Right lobe of liver (tissue), 6 donors: ENCODE measurements around the gene PTPRT. TPM values are rescaled to one million over a fixed set of nuclear protein-coding genes. Genes with fewer than 3 reads are reported as not detected.

Experiments
- ATAC-seq, 4 donors: fragments of 200-7000 bp; cut with Tn5 transposase; one replicate each; pipeline ENCODE4 v1.9.1; 2020; ENCODE audit warnings: mild to moderate bottlenecking in 4 of 4, moderate library complexity in 4 of 4
- DNase-seq, 3 donors: peaks; one replicate each; pipeline ENCODE4 v3.0.0-alpha.2; 2020
- H3K27ac ChIP-seq, 3 donors: fragments of 200-600 bp; one replicate each; pipeline ENCODE4 v1.8.0; 2022
- H3K27me3 ChIP-seq, 2 donors: fragments of 200-600 bp; one replicate each; pipeline ENCODE4 v1.8.0; 2022
- H3K36me3 ChIP-seq, 4 donors: fragments of 200-600 bp; sonication (generic) in 1 of 4; one replicate each; pipeline versions ENCODE4 v1.5.1 to v1.8.0; 2017 to 2022; ENCODE audit warnings: control low read depth in 1 of 4
- H3K4me1 ChIP-seq, 4 donors: fragments of 200-600 bp; sonication (generic) in 1 of 4; one replicate each; pipeline versions ENCODE4 v1.5.1 to v1.8.0; 2017 to 2022; ENCODE audit warnings: control low read depth in 1 of 4
- H3K4me3 ChIP-seq, 3 donors: fragments of 200-600 bp; one replicate each; pipeline ENCODE4 v1.8.0; 2022
- H3K9me3 ChIP-seq, 4 donors: fragments of 200-600 bp; sonication (generic) in 1 of 4; one replicate each; pipeline versions ENCODE4 v1.5.1 to v1.8.0; 2017 to 2022; ENCODE audit warnings: control low read depth in 1 of 4
- POLR2A ChIP-seq: fragments of 450-650 bp; IDR thresholded peaks from one replicate; pipeline ENCODE4 v1.6.1; 2017; ENCODE audit warnings: antibody characterized with exemption, mild to moderate bottlenecking
- WGBS: methylation state at CpG from one replicate; pipeline ENCODE4 v1.1.6; 2018; ENCODE audit warnings: low coverage, low lambda C conversion rate; ENCODE audit not compliant: insufficient coverage; ENCODE audit errors: missing lambda C conversion rate; 5-methylcytosine and 5-hydroxymethylcytosine counted together
- intact Hi-C, 2 donors: fragments of 100-400 bp; cut with DNase I; formaldehyde crosslinking; loops; one replicate each; pipeline versions ENCODE4 v1.11.2 to v1.14.1; 2022
- total RNA-seq, 6 experiments: library from RNA; depleted of rRNA in 2 of 6; stranded (reverse); fragments of >200 nt in 2 of 6; fragmentation: NEBNext Ultra II Directional in 3 of 6; extraction: Animal tissue kit (Norgen Biotek cat#: 25700) in 3 of 6; gene quantifications; one replicate each; pipeline versions ENCODE4 v1.1.0 to v1.2.4, GENCODE V29; 2016 to 2023
- TF ChIP-seq, protein P1 (sequence below), 4 donors: fragments of 200-600 bp in 3 of 4; fragments of 450-650 bp in 1 of 4; IDR thresholded peaks; one replicate each; pipeline versions ENCODE4 v1.5.1 to v1.8.0; 2016 to 2022; ENCODE audit warnings: antibody characterized with exemption in 4 of 4, mild to moderate bottlenecking in 2 of 4
- donor health status: DM: no; HTN: yes; CAD: no.
- donor health status: DM: no; HTN: no; CAD: no.
- donor health status: DM: no; HTN: no; CAD: no.
- donor health status: DM: no; HTN: yes; CAD: no.
- donor health status: DM: no; HTN: yes; CAD: no.

PTPRT gene
- total RNA-seq, 6 experiments from 2014 or later: 0.18 to 1.0 (median 0.51) TPM

DNA sequence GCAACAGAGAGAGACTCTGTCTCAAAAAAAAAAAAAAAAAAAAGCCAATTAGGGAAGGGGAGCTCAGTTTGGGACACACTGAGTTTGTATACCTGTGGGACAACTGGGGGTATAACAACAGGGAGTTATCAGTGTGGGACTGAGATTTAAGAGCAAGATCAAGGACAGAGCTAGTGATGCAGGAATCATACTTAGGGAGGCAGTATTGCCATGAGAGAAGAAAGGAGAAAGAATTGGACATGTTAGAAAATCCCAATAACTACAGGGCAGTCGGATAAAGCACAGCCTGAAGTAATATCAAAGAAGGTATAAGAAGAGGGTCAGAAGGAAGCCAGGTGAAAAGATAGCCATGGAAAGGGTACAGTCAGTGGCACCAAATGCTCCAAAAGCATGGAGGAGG is 121.2 kb downstream of the PTPRT start:
- no peak for DNase-seq
- H3K9me3 ChIP-seq: no peaks in the 10 kb centered on the region
- no peaks in the 10 kb centered on the region for H3K27me3 ChIP-seq
- TF ChIP-seq, protein P1, sequence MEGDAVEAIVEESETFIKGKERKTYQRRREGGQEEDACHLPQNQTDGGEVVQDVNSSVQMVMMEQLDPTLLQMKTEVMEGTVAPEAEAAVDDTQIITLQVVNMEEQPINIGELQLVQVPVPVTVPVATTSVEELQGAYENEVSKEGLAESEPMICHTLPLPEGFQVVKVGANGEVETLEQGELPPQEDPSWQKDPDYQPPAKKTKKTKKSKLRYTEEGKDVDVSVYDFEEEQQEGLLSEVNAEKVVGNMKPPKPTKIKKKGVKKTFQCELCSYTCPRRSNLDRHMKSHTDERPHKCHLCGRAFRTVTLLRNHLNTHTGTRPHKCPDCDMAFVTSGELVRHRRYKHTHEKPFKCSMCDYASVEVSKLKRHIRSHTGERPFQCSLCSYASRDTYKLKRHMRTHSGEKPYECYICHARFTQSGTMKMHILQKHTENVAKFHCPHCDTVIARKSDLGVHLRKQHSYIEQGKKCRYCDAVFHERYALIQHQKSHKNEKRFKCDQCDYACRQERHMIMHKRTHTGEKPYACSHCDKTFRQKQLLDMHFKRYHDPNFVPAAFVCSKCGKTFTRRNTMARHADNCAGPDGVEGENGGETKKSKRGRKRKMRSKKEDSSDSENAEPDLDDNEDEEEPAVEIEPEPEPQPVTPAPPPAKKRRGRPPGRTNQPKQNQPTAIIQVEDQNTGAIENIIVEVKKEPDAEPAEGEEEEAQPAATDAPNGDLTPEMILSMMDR (IDR thresholded peaks at IDR 0.05): no peak
- no peak for TF ChIP-seq POLR2A
- no peaks in the 10 kb centered on the region for H3K4me1 ChIP-seq
- intact Hi-C loops: no loop called here
- 60% methylated on average over 1 of the region's 1 CpG for WGBS
- no peak for ATAC-seq
- H3K36me3 ChIP-seq: no peaks in the 10 kb centered on the region
- H3K27ac ChIP-seq: no peak overlapping the region
- H3K4me3 ChIP-seq: no peak overlapping the region

- no peak for DNase-seq
- no peak overlapping the region for H3K4me3 ChIP-seq
- H3K9me3 ChIP-seq: no peaks in the 10 kb centered on the region
- TF ChIP-seq, protein P1 (IDR thresholded peaks at IDR 0.05): no peak
- no peak for TF ChIP-seq POLR2A
- WGBS: 58% methylated on average over 6 of the region's 6 CpGs
- no peaks in the 10 kb centered on the region for H3K4me1 ChIP-seq
- no peaks in the 10 kb centered on the region for H3K36me3 ChIP-seq
- peak; percentile 11 to 56 (median 33) for ATAC-seq
- H3K27me3 ChIP-seq: no peaks in the 10 kb centered on the region
- no peak overlapping the region for H3K27ac ChIP-seq
- intact Hi-C loops: no loop called here
Observed at GRCh38 chr20:43066125-43066524, 123.6 kb downstream of the PTPRT start.

DNA sequence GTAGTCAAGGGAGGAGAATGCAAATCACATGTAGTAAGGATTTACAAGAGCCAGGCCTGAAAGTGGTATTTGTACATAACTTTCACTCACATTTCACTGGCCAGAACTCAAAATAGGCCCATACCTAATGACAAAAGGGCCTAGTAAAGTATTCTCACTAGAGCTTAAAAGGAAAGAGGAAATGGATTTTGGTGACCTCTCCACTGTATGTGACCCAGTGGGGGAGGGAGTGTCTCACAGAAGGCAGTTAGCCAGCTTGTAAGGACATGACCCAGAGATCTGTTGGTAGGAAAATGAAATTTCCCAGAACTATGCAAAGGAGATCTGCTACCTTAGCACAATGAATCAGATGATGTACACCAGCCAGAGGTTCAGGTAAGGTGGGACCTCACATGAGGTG is 124.4 kb downstream of the PTPRT start:
- no peak for TF ChIP-seq POLR2A
- TF ChIP-seq, protein P1 (IDR thresholded peaks at IDR 0.05): no peak
- DNase-seq: no peak

GRCh38 chr20:43058077-43058476 is 131.6 kb downstream of the PTPRT start:
- Histone ChIP-seq H3K36me3 (no peaks in the 10 kb centered on the region), H3K27ac (no peak overlapping the region), H3K4me3 (no peak overlapping the region), H3K4me1 (no peaks in the 10 kb centered on the region), H3K27me3 (no peaks in the 10 kb centered on the region), H3K9me3 (no peaks in the 10 kb centered on the region)
- TF ChIP-seq, protein P1 (IDR thresholded peaks at IDR 0.05): no peak
- no peak for TF ChIP-seq POLR2A
- WGBS: 57% methylated on average over 1 of the region's 1 CpG
- intact Hi-C loops: no loop called here
- DNase-seq: no peak
- ATAC-seq: no peak

More for the DNA sequence above, 124.4 kb downstream of the PTPRT start:
- Histone ChIP-seq H3K27ac (no peak overlapping the region), H3K4me1 (no peaks in the 10 kb centered on the region), H3K27me3 (no peaks in the 10 kb centered on the region), H3K9me3 (no peaks in the 10 kb centered on the region), H3K4me3 (no peak overlapping the region), H3K36me3 (no peaks in the 10 kb centered on the region)
- intact Hi-C loops: no loop called here
- peak; percentile 42 to 77 (median 64) for ATAC-seq

- no peak for ATAC-seq
- TF ChIP-seq POLR2A: no peak
- TF ChIP-seq, protein P1 (IDR thresholded peaks at IDR 0.05): no peak
- H3K9me3 ChIP-seq: no peaks in the 10 kb centered on the region
Observed at GRCh38 chr20:43057317-43057716, 132.4 kb downstream of the PTPRT start.

More at GRCh38 chr20:43057317-43057716, 132.4 kb downstream of the PTPRT start:
- H3K27ac ChIP-seq: no peak overlapping the region
- no peak overlapping the region for H3K4me3 ChIP-seq
- no peaks in the 10 kb centered on the region for H3K27me3 ChIP-seq
- H3K36me3 ChIP-seq: no peaks in the 10 kb centered on the region
- intact Hi-C loops: no loop called here
- H3K4me1 ChIP-seq: no peaks in the 10 kb centered on the region
- no peak for DNase-seq
